Endometrial microvascular endothelial cells (primary cell): ENCODE data around the gene ZNF668. TPM values are rescaled to one million over a fixed set of nuclear protein-coding genes. Genes with fewer than 3 reads are reported as not detected.
"Not testable (repeated sequence)": the region's sequence is repeated elsewhere in the genome, so short reads cannot be mapped to it uniquely, and the experiment has no call there.

Experiments
- in situ Hi-C: cut with HindIII; loops from 2 replicates; pipeline ENCODE4 v1.10.0; 2017; ENCODE audit warnings: low sequenced_read_pairs, low pct_unique_long_range_greater_than_20kb; ENCODE audit errors: inconsistent ontology term
- total RNA-seq: library from RNA; depleted of rRNA; stranded (reverse); fragments of >200 nt; gene quantifications from one replicate; pipeline ENCODE4 v1.2.3, GENCODE V29; 2015; ENCODE audit errors: inconsistent ontology term

ZNF668 gene
- total RNA-seq, 1 donor from 2014 or later: 16.5 TPM

- in situ Hi-C loops: no loop called here
Measured at GRCh38 chr16:31106509-31107464, 32.7 kb upstream of the ZNF668 start.

GRCh38 chr16:31105677-31106213, 31.7 kb upstream of the ZNF668 start:
- in situ Hi-C loops: no loop called here

GRCh38 chr16:31100876-31101641, 27.0 kb upstream of the ZNF668 start:
- in situ Hi-C loops: not testable (repeated sequence)

- in situ Hi-C loops: no loop called here
Measured at GRCh38 chr16:31099860-31100638, 26.0 kb upstream of the ZNF668 start.

GRCh38 chr16:31094424-31095120, 20.5 kb upstream of the ZNF668 start, which contains the start of gene VKORC1:
VKORC1 (minus strand) TSS chr16:31094797; CDS start chr16:31094729, 68 bp downstream.
- in situ Hi-C loops: no loop called here

GRCh38 chr16:31094088-31094423, 20.0 kb upstream of the ZNF668 start:
- in situ Hi-C loops: no loop called here

GRCh38 chr16:31093132-31093703, 19.2 kb upstream of the ZNF668 start:
- in situ Hi-C loops: no loop called here

GRCh38 chr16:31092330-31092729, 18.3 kb upstream of the ZNF668 start:
- in situ Hi-C loops: no loop called here

GRCh38 chr16:31090540-31090939, 16.5 kb upstream of the ZNF668 start:
- in situ Hi-C loops: no loop called here

- in situ Hi-C loops: no loop called here
Measured at GRCh38 chr16:31089199-31089598, 15.2 kb upstream of the ZNF668 start.

- in situ Hi-C loops: no loop called here
Measured at GRCh38 chr16:31088459-31089183, 14.6 kb upstream of the ZNF668 start, which contains the start of gene PRSS53. PRSS53 (minus strand) TSS chr16:31088943; CDS start chr16:31088809, 134 bp downstream.

- in situ Hi-C loops: no loop called here
Measured at GRCh38 chr16:31087971-31088370, 13.9 kb upstream of the ZNF668 start.

GRCh38 chr16:31087481-31087880, 13.4 kb upstream of the ZNF668 start:
- in situ Hi-C loops: no loop called here

GRCh38 chr16:31086629-31086906, 12.5 kb upstream of the ZNF668 start:
- in situ Hi-C loops: no loop called here

- in situ Hi-C loops: no loop called here
Measured at GRCh38 chr16:31085873-31086628, 12.0 kb upstream of the ZNF668 start.

- in situ Hi-C loops: no loop called here
Measured at GRCh38 chr16:31085411-31085810, 11.4 kb upstream of the ZNF668 start.
